Measurements from ENCODE around the gene OR14A16. TPM values are rescaled to one million over a fixed set of nuclear protein-coding genes. Genes with fewer than 3 reads are reported as not detected.

OR14A16 gene
- not detected for total RNA-seq

GRCh38 chr1:247824023-247824422, at the start of gene OR14A16:
Gene OR14A16 (minus strand): TSS chr1:247824119. CDS start chr1:247815729, 8,390 bp downstream.
- ATAC-seq (no peak), DNase-seq (no peak)
- no peaks in the 10 kb centered on the region for H3K27me3 Mint-ChIP-seq
- CTCF ChIA-PET: no interaction called here
- POLR2A ChIA-PET: no interaction called here
- no peak within 1 kb of the TSS for H3K4me3 Mint-ChIP-seq
- H3K27ac Mint-ChIP-seq: no peak within 1 kb of the TSS
- no peaks in the 10 kb centered on the region for H3K9me3 Mint-ChIP-seq (ENCODE audit: low read depth)
- no peaks in the 10 kb centered on the region for H3K4me1 Mint-ChIP-seq
- intact Hi-C loops (cut with DNase I, micrococcal nuclease): no loop called here
- no peaks in the 10 kb centered on the region for H3K36me3 Mint-ChIP-seq (ENCODE audit: low read depth)

- no peak for DNase-seq
- intact Hi-C loops (cut with DNase I, micrococcal nuclease): no loop called here
- H3K4me1 Mint-ChIP-seq: no peaks in the 10 kb centered on the region
- no peak overlapping the region for H3K27ac Mint-ChIP-seq
- ATAC-seq: no peak
- ChIA-PET POLR2A (no interaction called here), CTCF (interaction anchor here (1.3 kb wide), 1 partner anchor 12 kb away, joined by 5 read pairs; no protein-coding TSS in a partner anchor)
- peaks cover 3% of the 10 kb centered on the region for H3K9me3 Mint-ChIP-seq (ENCODE audit: low read depth)
- peaks cover 11% of the 10 kb centered on the region for H3K27me3 Mint-ChIP-seq
- H3K36me3 Mint-ChIP-seq (ENCODE audit: low read depth): no peaks in the 10 kb centered on the region
- no peak overlapping the region for H3K4me3 Mint-ChIP-seq
These were observed 41.5 kb upstream of the OR14A16 start for GRCh38 chr1:247865416-247865815.

GRCh38 chr1:247864644-247865043, 40.7 kb upstream of the OR14A16 start:
- Mint-ChIP-seq H3K27me3 (peaks cover 15% of the 10 kb centered on the region), H3K4me3 (no peak overlapping the region), H3K9me3 (ENCODE audit: low read depth) (peaks cover 1% of the 10 kb centered on the region), H3K27ac (no peak overlapping the region), H3K36me3 (ENCODE audit: low read depth) (no peaks in the 10 kb centered on the region), H3K4me1 (no peaks in the 10 kb centered on the region)
- POLR2A ChIA-PET: no interaction called here
- DNase-seq (no peak), ATAC-seq (no peak)
- CTCF ChIA-PET: interaction anchor here (1.3 kb wide), 1 partner anchor 11 kb away, joined by 5 read pairs; no protein-coding TSS in a partner anchor
- intact Hi-C loops (cut with DNase I, micrococcal nuclease): no loop called here

GRCh38 chr1:247862756-247863155, 38.8 kb upstream of the OR14A16 start:
- Mint-ChIP-seq H3K27ac (no peak overlapping the region), H3K9me3 (ENCODE audit: low read depth) (no peaks in the 10 kb centered on the region), H3K27me3 (peaks cover 25% of the 10 kb centered on the region), H3K36me3 (ENCODE audit: low read depth) (no peaks in the 10 kb centered on the region), H3K4me3 (no peak overlapping the region), H3K4me1 (peaks cover 5% of the 10 kb centered on the region)
- CTCF ChIA-PET: interaction anchor here (0.7 kb wide), 1 partner anchor 9 kb away, joined by 3 read pairs; no protein-coding TSS in a partner anchor
- intact Hi-C loops (cut with DNase I, micrococcal nuclease): no loop called here
- POLR2A ChIA-PET: no interaction called here
- DNase-seq: no peak
- no peak for ATAC-seq

GRCh38 chr1:247857985-247858619, 34.2 kb upstream of the OR14A16 start:
- ChIA-PET POLR2A (no interaction called here), CTCF (interaction anchor here (0.8 kb wide), 1 partner anchor 9 kb away, joined by 3 read pairs; no protein-coding TSS in a partner anchor)
- H3K27ac Mint-ChIP-seq: no peak overlapping the region
- peaks cover 9% of the 10 kb centered on the region for H3K4me1 Mint-ChIP-seq
- ATAC-seq: no peak
- peaks cover 46% of the 10 kb centered on the region for H3K27me3 Mint-ChIP-seq
- H3K9me3 Mint-ChIP-seq (ENCODE audit: low read depth): no peaks in the 10 kb centered on the region
- H3K4me3 Mint-ChIP-seq: peak overlapping the region; percentile 71
- intact Hi-C loops (cut with DNase I, micrococcal nuclease): loop anchor here in 1 of 2 experiments (5.0 kb wide), 1 partner anchor 176 kb away; no protein-coding TSS in a partner anchor
- H3K36me3 Mint-ChIP-seq (ENCODE audit: low read depth): no peaks in the 10 kb centered on the region
- no peak for DNase-seq

GRCh38 chr1:247857069-247857984, 33.4 kb upstream of the OR14A16 start, which contains the start of gene TRIM58:
Gene TRIM58 (plus strand): TSS chr1:247857187. CDS start chr1:247857247, 60 bp downstream.
- H3K27ac Mint-ChIP-seq: no peak within 1 kb of the TSS
- ATAC-seq: peak; percentile 93

GRCh38 chr1:247855911-247856310, 32.0 kb upstream of the OR14A16 start:
- no peak overlapping the region for H3K4me3 Mint-ChIP-seq
- H3K4me1 Mint-ChIP-seq: peaks cover 9% of the 10 kb centered on the region
- DNase-seq (no peak), ATAC-seq (no peak)
- intact Hi-C loops (cut with DNase I, micrococcal nuclease): loop anchor here in 1 of 2 experiments (5.0 kb wide), 1 partner anchor 174 kb away; no protein-coding TSS in a partner anchor
- no peaks in the 10 kb centered on the region for H3K9me3 Mint-ChIP-seq (ENCODE audit: low read depth)
- H3K27me3 Mint-ChIP-seq: peaks cover 39% of the 10 kb centered on the region
- no peaks in the 10 kb centered on the region for H3K36me3 Mint-ChIP-seq (ENCODE audit: low read depth)
- no peak overlapping the region for H3K27ac Mint-ChIP-seq
- CTCF ChIA-PET: no interaction called here
- POLR2A ChIA-PET: no interaction called here

More at GRCh38 chr1:247857069-247857984, 33.4 kb upstream of the OR14A16 start, which contains the start of gene TRIM58:
- Mint-ChIP-seq H3K27me3 (peaks cover 42% of the 10 kb centered on the region), H3K4me1 (peaks cover 9% of the 10 kb centered on the region), H3K4me3 (peak within 1 kb of the TSS; percentile 71), H3K9me3 (ENCODE audit: low read depth) (no peaks in the 10 kb centered on the region), H3K36me3 (ENCODE audit: low read depth) (no peaks in the 10 kb centered on the region)
- ChIA-PET POLR2A (no interaction called here), CTCF (interaction anchor here (0.6 kb wide), 1 partner anchor 75 kb away, joined by 3 read pairs; no protein-coding TSS in a partner anchor)
- intact Hi-C loops (cut with DNase I, micrococcal nuclease): loop anchor here in 1 of 2 experiments (5.0 kb wide), 1 partner anchor 175 kb away; no protein-coding TSS in a partner anchor
- peak; percentile 69 for DNase-seq

- intact Hi-C loops (cut with DNase I, micrococcal nuclease): loop anchor here in 1 of 2 experiments (5.0 kb wide), 1 partner anchor 173 kb away; no protein-coding TSS in a partner anchor
- ATAC-seq: no peak
- Mint-ChIP-seq H3K4me3 (no peak overlapping the region), H3K36me3 (ENCODE audit: low read depth) (no peaks in the 10 kb centered on the region), H3K27me3 (peaks cover 31% of the 10 kb centered on the region), H3K4me1 (peaks cover 9% of the 10 kb centered on the region), H3K9me3 (ENCODE audit: low read depth) (no peaks in the 10 kb centered on the region), H3K27ac (no peak overlapping the region)
- CTCF ChIA-PET: interaction anchor here (0.6 to 0.7 kb wide), 2 partner anchors 12 to 25 kb away, joined by 3 read pairs; no protein-coding TSS in a partner anchor
- POLR2A ChIA-PET: no interaction called here
- DNase-seq: no peak
These were observed 31.1 kb upstream of the OR14A16 start for GRCh38 chr1:247854899-247855545.

- ATAC-seq: no peak
- Mint-ChIP-seq H3K27me3 (peaks cover 5% of the 10 kb centered on the region), H3K4me3 (no peak overlapping the region), H3K9me3 (ENCODE audit: low read depth) (no peaks in the 10 kb centered on the region), H3K4me1 (no peaks in the 10 kb centered on the region), H3K27ac (no peak overlapping the region), H3K36me3 (ENCODE audit: low read depth) (no peaks in the 10 kb centered on the region)
- CTCF ChIA-PET: no interaction called here
- POLR2A ChIA-PET: interaction anchor here (0.6 kb wide), 1 partner anchor 14 kb away, joined by 5 read pairs; no protein-coding TSS in a partner anchor
- DNase-seq: no peak
- intact Hi-C loops (cut with DNase I, micrococcal nuclease): no loop called here
These were observed 25.7 kb upstream of the OR14A16 start for GRCh38 chr1:247849616-247850015.

GRCh38 chr1:247848346-247848745, 24.4 kb upstream of the OR14A16 start:
- H3K36me3 Mint-ChIP-seq (ENCODE audit: low read depth): no peaks in the 10 kb centered on the region
- H3K4me3 Mint-ChIP-seq: no peak overlapping the region
- peaks cover 2% of the 10 kb centered on the region for H3K27me3 Mint-ChIP-seq
- ATAC-seq: no peak
- ChIA-PET CTCF (no interaction called here), POLR2A (no interaction called here)
- no peak for DNase-seq
- H3K4me1 Mint-ChIP-seq: no peaks in the 10 kb centered on the region
- H3K9me3 Mint-ChIP-seq (ENCODE audit: low read depth): no peaks in the 10 kb centered on the region
- intact Hi-C loops (cut with DNase I, micrococcal nuclease): no loop called here
- no peak overlapping the region for H3K27ac Mint-ChIP-seq

GRCh38 chr1:247845693-247846017, 21.7 kb upstream of the OR14A16 start:
- ChIA-PET CTCF (no interaction called here), POLR2A (no interaction called here)
- peaks cover 2% of the 10 kb centered on the region for H3K27me3 Mint-ChIP-seq
- ATAC-seq: no peak
- H3K36me3 Mint-ChIP-seq (ENCODE audit: low read depth): no peaks in the 10 kb centered on the region
- H3K4me1 Mint-ChIP-seq: peaks cover 3% of the 10 kb centered on the region
- DNase-seq: no peak
- H3K9me3 Mint-ChIP-seq (ENCODE audit: low read depth): no peaks in the 10 kb centered on the region
- no peak overlapping the region for H3K27ac Mint-ChIP-seq
- H3K4me3 Mint-ChIP-seq: no peak overlapping the region
- intact Hi-C loops (cut with DNase I, micrococcal nuclease): no loop called here

Data from activated CD4-positive, alpha-beta T cell treated with anti-CD3 and anti-CD28 coated beads for 36 hours (primary cell).